Coronary artery (tissue), 2 donors: ENCODE results near the gene PRUNE2.
A peak's percentile ranks its signal among the peaks of the same experiment; 100 is the strongest.

Source experiments
- DNase-seq: peaks from one replicate; pipeline ENCODE4 v3.0.0-alpha.2; 2017; ENCODE audit warnings: low spot score
- H3K27ac ChIP-seq, 2 donors: fragments of 200-600 bp; sonication (generic); one replicate each; pipeline ENCODE4 v1.5.1; 2016 to 2019
- H3K4me3 ChIP-seq: fragments of 200-600 bp; sonication (generic); 2 replicates; pipeline ENCODE4 v1.5.1; 2016; ENCODE audit warnings: mild to moderate bottlenecking, moderate library complexity
- TF ChIP-seq, protein P1 (sequence below): fragments of 200-600 bp; sonication (generic); IDR thresholded peaks from one replicate; pipeline ENCODE4 v1.5.1; 2019; ENCODE audit warnings: antibody characterized with exemption

The PRUNE2 gene

DNA sequence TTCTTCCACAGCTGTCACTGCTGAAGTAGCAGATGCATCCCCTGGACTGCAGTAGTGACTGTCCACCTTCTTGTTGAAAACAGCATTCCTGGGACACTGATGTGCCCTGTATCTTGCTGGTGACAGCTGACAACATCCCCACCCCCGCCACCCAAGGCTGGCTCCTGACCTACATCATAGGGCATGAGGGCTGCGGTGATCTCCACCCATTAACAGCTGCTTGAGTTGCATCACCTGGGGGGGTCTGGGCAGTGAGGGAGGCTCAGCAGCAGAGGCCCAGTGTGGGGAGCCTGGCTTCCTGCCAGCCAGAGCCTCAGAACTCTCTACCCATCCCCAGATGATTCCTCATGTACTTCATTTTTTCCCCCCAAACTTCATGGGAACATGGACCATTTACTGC is 4.1 kb downstream of the PRUNE2 start:
- TF ChIP-seq, protein P1, sequence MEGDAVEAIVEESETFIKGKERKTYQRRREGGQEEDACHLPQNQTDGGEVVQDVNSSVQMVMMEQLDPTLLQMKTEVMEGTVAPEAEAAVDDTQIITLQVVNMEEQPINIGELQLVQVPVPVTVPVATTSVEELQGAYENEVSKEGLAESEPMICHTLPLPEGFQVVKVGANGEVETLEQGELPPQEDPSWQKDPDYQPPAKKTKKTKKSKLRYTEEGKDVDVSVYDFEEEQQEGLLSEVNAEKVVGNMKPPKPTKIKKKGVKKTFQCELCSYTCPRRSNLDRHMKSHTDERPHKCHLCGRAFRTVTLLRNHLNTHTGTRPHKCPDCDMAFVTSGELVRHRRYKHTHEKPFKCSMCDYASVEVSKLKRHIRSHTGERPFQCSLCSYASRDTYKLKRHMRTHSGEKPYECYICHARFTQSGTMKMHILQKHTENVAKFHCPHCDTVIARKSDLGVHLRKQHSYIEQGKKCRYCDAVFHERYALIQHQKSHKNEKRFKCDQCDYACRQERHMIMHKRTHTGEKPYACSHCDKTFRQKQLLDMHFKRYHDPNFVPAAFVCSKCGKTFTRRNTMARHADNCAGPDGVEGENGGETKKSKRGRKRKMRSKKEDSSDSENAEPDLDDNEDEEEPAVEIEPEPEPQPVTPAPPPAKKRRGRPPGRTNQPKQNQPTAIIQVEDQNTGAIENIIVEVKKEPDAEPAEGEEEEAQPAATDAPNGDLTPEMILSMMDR = no peak
- H3K4me3 ChIP-seq = peak overlapping the region; percentile 84
- DNase-seq = no peak
- H3K27ac ChIP-seq = no peak overlapping the region

GRCh38 chr9:76900884-76901440 is 5.0 kb downstream of the PRUNE2 start:
- no peak for DNase-seq
- peak overlapping the region; percentile 1 for H3K4me3 ChIP-seq
- no peak overlapping the region for H3K27ac ChIP-seq
- TF ChIP-seq, protein P1 = no peak

GRCh38 chr9:76898786-76899185 is 7.1 kb downstream of the PRUNE2 start:
- H3K27ac ChIP-seq = no peak overlapping the region
- DNase-seq = no peak
- H3K4me3 ChIP-seq = no peak overlapping the region
- TF ChIP-seq, protein P1 = no peak

GRCh38 chr9:76897804-76898525 is 7.9 kb downstream of the PRUNE2 start:
- H3K27ac ChIP-seq = no peak overlapping the region
- DNase-seq = no peak
- no peak overlapping the region for H3K4me3 ChIP-seq
- TF ChIP-seq, protein P1 = no peak

DNA sequence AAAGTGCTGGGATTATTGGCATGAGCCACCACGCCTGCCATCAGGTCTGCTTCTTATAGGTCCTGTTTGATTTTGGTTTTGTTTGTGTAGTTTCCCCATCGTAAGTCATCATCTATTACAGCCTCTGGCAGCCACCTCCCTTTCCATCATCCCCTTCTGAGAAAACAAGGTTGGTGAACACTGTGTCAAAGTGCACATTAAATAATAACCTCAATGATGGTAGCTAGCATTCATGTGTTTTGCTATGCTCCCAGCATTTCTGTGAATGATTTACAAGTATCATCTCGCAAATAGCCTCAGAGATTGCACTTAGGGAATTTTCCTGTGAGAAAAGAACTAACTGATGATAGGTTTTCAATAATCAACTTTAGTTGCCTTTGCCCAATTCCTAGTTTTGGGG is 9.9 kb downstream of the PRUNE2 start:
- DNase-seq = no peak
- Histone ChIP-seq H3K27ac (no peak overlapping the region), H3K4me3 (no peak overlapping the region)
- TF ChIP-seq, protein P1 = no peak

DNA sequence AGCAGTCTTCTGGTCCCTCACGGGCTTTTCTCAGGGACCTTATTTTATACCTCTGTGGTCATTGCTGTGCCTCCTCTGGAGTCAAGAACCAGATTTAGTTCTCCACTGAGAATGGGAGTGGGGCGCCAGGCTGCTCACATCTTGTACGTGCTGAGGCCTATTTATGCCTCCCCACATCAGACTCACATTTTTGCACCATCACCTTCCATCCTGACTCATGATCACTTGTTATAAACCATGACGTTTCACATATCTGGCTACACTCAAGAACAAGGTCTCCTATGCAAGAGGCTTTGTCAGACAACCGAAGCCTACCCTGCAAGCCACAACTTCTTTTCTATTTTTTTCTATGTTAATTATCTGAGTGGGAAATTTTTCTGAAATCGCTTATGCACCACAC is 10.7 kb downstream of the PRUNE2 start:
- H3K27ac ChIP-seq = no peak overlapping the region
- TF ChIP-seq, protein P1 = no peak

DNA sequence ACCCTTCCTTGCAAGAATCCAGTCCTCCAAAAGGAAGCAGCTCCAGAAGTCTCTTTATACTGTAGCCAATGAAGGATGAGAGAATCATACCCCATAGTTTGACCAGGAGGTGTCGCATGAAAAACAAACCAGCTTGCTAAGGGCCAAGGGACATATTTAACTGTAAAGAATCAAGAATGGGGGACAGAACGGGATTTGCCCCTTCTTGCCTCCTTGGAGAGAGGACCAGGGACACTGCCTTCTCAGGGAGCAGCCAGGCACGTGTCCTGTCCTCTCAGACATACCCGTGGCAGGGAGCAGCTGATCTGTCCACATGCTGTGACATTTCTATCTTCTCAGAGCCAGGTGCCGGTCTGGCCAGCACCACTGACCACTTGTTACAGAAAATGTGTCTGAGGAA is 11.7 kb downstream of the PRUNE2 start:
- H3K4me3 ChIP-seq = no peak overlapping the region
- DNase-seq = no peak
- H3K27ac ChIP-seq = peak overlapping the region; percentile 60 to 86
- TF ChIP-seq, protein P1 = no peak

More for the DNA sequence above, 10.7 kb downstream of the PRUNE2 start:
- H3K4me3 ChIP-seq = no peak overlapping the region
- DNase-seq = no peak
